GM18499 (cell line): ENCODE measurements around the gene ALDH16A1.
"Not testable (repeated sequence)": the region's sequence is repeated elsewhere in the genome, so short reads cannot be mapped to it uniquely, and the experiment has no call there.

ENCODE experiments used
- ATAC-seq: cut with Tn5 transposase; IDR thresholded peaks from one replicate; pipeline ENCODE4 v1.9.1; 2021; ENCODE audit warnings: moderate number of reproducible peaks; ENCODE audit not compliant: insufficient read depth, unreplicated experiment

ALDH16A1 gene

GRCh38 chr19:49439836-49440235 is 13.2 kb upstream of the ALDH16A1 start:
- ATAC-seq, result no peak

GRCh38 chr19:49440439-49441209 is 12.4 kb upstream of the ALDH16A1 start:
- no peak for ATAC-seq

- no peak for ATAC-seq
These were observed 11.6 kb upstream of the ALDH16A1 start, which contains the start of gene SLC17A7 for GRCh38 chr19:49441210-49441959. Gene SLC17A7 (minus strand): TSS chr19:49441527. CDS start chr19:49441379, 148 bp downstream.

GRCh38 chr19:49441960-49442350 is 11.1 kb upstream of the ALDH16A1 start:
- no peak for ATAC-seq

- ATAC-seq, result no peak
These were observed 10.7 kb upstream of the ALDH16A1 start for GRCh38 chr19:49442354-49442753.

- peak; percentile 10 for ATAC-seq
These were observed 10.2 kb upstream of the ALDH16A1 start for GRCh38 chr19:49442771-49443365.

GRCh38 chr19:49443366-49444099 is 9.5 kb upstream of the ALDH16A1 start:
- peak; percentile 38 for ATAC-seq

GRCh38 chr19:49444100-49444700 is 8.8 kb upstream of the ALDH16A1 start:
- ATAC-seq, result not testable (repeated sequence)

- no peak for ATAC-seq
These were observed 7.0 kb upstream of the ALDH16A1 start for GRCh38 chr19:49445997-49446396.

- no peak for ATAC-seq
These were observed 5.3 kb upstream of the ALDH16A1 start for GRCh38 chr19:49447485-49448431.

- ATAC-seq, result no peak
These were observed 4.6 kb upstream of the ALDH16A1 start for GRCh38 chr19:49448432-49448786.

GRCh38 chr19:49450405-49450804 is 2.6 kb upstream of the ALDH16A1 start:
- ATAC-seq, result no peak

- ATAC-seq, result peak; percentile 41
These were observed 1.4 kb upstream of the ALDH16A1 start, which contains the start of gene PIH1D1 for GRCh38 chr19:49451430-49452181. Gene PIH1D1 (minus strand): TSS chr19:49451814. CDS start chr19:49451574, 240 bp downstream.

- no peak for ATAC-seq
These were observed 774 bp downstream of the ALDH16A1 start for GRCh38 chr19:49453757-49454240.

- ATAC-seq, result no peak
These were observed 2.7 kb downstream of the ALDH16A1 start for GRCh38 chr19:49455773-49456172.

GRCh38 chr19:49456326-49456725 is 3.3 kb downstream of the ALDH16A1 start:
- no peak for ATAC-seq

- ATAC-seq, result no peak
These were observed 5.5 kb downstream of the ALDH16A1 start for GRCh38 chr19:49458567-49458903.

GRCh38 chr19:49459388-49459787 is 6.4 kb downstream of the ALDH16A1 start:
- no peak for ATAC-seq
